Neural progenitor cell (in vitro differentiated cells): ENCODE measurements around the gene TRAM2.

Experiments used
- CTCF ChIP-seq: fragments of 200-600 bp; sonication (generic); IDR thresholded peaks from 2 replicates; pipeline ENCODE4 v1.5.1; 2017; ENCODE audit warnings: antibody characterized with exemption, mild to moderate bottlenecking
- EZH2 ChIP-seq: fragments of 200-600 bp; sonication (generic); IDR thresholded peaks from 2 replicates; pipeline ENCODE4 v1.6.1; 2017; ENCODE audit warnings: antibody characterized with exemption, mild to moderate bottlenecking, moderate library complexity
- EZH2phosphoT487 ChIP-seq: fragments of 200-600 bp; sonication (generic); IDR thresholded peaks from 2 replicates; pipeline ENCODE4 v1.6.1; 2017; ENCODE audit warnings: antibody characterized with exemption

- TF ChIP-seq CTCF = no peak
- TF ChIP-seq EZH2 = no peak
- no peak for TF ChIP-seq EZH2phosphoT487
Observed at GRCh38 chr6:52532457-52532856, 44.4 kb downstream of the TRAM2 start.
